ENCODE data around the gene ROMO1. TPM values are rescaled to one million over a fixed set of nuclear protein-coding genes. Genes with fewer than 3 reads are reported as not detected.

ROMO1 gene
- total and polyA plus RNA-seq, 2 of the 8 experiments (the other 6 are each of a cell fraction or from before 2014, with no cell fraction given), result 164 to 702 TPM

DNA sequence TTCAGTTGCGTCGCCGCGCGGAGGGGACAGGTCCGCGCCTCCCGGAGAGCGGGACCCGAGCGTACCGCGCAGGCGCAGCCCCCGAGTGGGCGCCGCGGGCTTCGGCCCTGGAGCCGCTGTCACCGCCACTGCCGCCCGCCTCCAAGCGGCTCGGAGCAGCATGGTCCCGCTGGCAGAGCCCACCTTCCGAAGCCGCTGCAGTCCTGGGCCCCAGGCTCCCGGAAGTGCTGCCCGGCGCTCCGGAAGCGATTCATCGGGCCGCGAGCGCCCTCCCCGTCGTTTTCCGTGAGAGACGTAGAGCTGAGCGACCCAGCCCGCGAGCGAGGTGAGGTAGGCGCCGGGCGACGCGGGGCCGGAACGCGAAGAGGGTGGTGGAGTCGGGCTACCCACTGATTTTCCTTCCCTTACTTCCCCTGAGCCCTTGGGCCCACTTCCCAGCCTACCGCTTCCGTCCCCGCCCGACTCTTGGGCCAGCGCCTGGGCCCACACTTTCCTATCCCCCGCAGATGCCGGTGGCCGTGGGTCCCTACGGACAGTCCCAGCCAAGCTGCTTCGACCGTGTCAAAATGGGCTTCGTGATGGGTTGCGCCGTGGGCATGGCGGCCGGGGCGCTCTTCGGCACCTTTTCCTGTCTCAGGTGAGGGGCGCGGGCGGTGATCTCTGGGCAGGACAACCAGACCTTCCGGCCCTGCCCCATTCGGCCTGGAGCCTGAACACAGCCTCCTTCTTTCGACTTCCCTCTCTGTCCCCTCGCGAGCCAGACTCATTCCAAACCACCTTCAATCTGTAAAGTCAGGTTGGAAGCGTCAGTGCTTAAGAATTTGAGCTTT lies at the start of gene ROMO1, which contains the start of gene NFS1 (continued):
- peak; percentile 98 for TF ChIP-seq GABPA (IDR thresholded peaks at IDR 0.05; ENCODE audit: borderline replicate concordance, insufficient read depth, low read length)
- TF ChIP-seq SP4 (IDR thresholded peaks at IDR 0.05; ENCODE audit: low read length), result no peak
- no peak for TF ChIP-seq GTF2F1 (IDR thresholded peaks at IDR 0.05; ENCODE audit: borderline replicate concordance, low read depth, low read length)
- no peak for TF ChIP-seq CTBP2 (IDR thresholded peaks at IDR 0.05; ENCODE audit: borderline replicate concordance, insufficient read depth, insufficient read length, low read length)
- no peak for TF ChIP-seq CHD1 (IDR thresholded peaks at IDR 0.05; ENCODE audit: low read depth, low read length)
- no peak for TF ChIP-seq SP1 (IDR thresholded peaks at IDR 0.05; ENCODE audit: low read depth, low read length)
- no peak for TF ChIP-seq KDM1A (IDR thresholded peaks at IDR 0.05; ENCODE audit: borderline replicate concordance, low read length)
- TF ChIP-seq CHD2 (IDR thresholded peaks at IDR 0.05; ENCODE audit: low read length), result 0 out of 2 replicates have a peak, but pooled peaks have one; percentile 65
- peak; percentile 87 for TF ChIP-seq NANOG (IDR thresholded peaks at IDR 0.05; ENCODE audit: insufficient read depth, low read depth, low read length, poor library complexity, severe bottlenecking)
- TF ChIP-seq SUZ12 (IDR thresholded peaks at IDR 0.05; ENCODE audit: low read length), result no peak
- TF ChIP-seq TEAD4 (IDR thresholded peaks at IDR 0.05; ENCODE audit: low read depth, low read length), result no peak
- TF ChIP-seq, protein P1, sequence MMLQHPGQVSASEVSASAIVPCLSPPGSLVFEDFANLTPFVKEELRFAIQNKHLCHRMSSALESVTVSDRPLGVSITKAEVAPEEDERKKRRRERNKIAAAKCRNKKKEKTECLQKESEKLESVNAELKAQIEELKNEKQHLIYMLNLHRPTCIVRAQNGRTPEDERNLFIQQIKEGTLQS (IDR thresholded peaks at IDR 0.05; ENCODE audit: insufficient read depth, low read depth, low read length), result peak; percentile 60
- no peak for TF ChIP-seq JUND (IDR thresholded peaks at IDR 0.05; ENCODE audit: low read length)
- TF ChIP-seq PHF8 (conservative IDR thresholded peaks at IDR 0.05; ENCODE audit: low read depth, low read length), result peak; percentile 93
- TF ChIP-seq SIRT6 (IDR thresholded peaks at IDR 0.05; ENCODE audit: low read length), result no peak
- TF ChIP-seq MAFK (IDR thresholded peaks at IDR 0.05; ENCODE audit: low read depth, low read length), result no peak
- peak; percentile 63; the same call in 1 of the 2 replicates for TF ChIP-seq SRF (IDR thresholded peaks at IDR 0.05; ENCODE audit: low read depth, low read length)
- TF ChIP-seq JUN (IDR thresholded peaks at IDR 0.05; ENCODE audit: low read depth, low read length), result no peak
- peak; percentile 98 for TF ChIP-seq CREB1 (IDR thresholded peaks at IDR 0.05)
- TF ChIP-seq POU5F1 (IDR thresholded peaks at IDR 0.05; ENCODE audit: low read depth, low read length), result no peak
- TF ChIP-seq POLR2A (IDR thresholded peaks at IDR 0.05; ENCODE audit: control extremely low read depth in 1 of 2, low read depth in 2 of 2, low read length in 2 of 2), result peak; percentile 83 to 93
- no peak for TF ChIP-seq TCF12 (IDR thresholded peaks at IDR 0.05; ENCODE audit: low read depth, low read length)
- TF ChIP-seq ASH2L (IDR thresholded peaks at IDR 0.05; ENCODE audit: low read length), result peak; percentile 86
- TF ChIP-seq SIN3A (conservative IDR thresholded peaks at IDR 0.05 in 1 of 2, IDR thresholded peaks at IDR 0.05 in 1 of 2; ENCODE audit: low read depth in 1 of 2, low read length in 2 of 2), result peak; percentile 68 to 88; a peak in 3 of 4 replicates
- no peak for TF ChIP-seq CEBPB (IDR thresholded peaks at IDR 0.05; ENCODE audit: low read depth, low read length)
- TF ChIP-seq TAF1 (IDR thresholded peaks at IDR 0.05; ENCODE audit: low read depth, low read length), result peak; percentile 84
